GM23248 (cell line): ENCODE measurements around the gene KAZALD1.

ENCODE experiments used
- EZH2 ChIP-seq: fragments of 200-600 bp; sonication (generic); IDR thresholded peaks from 2 replicates; pipeline ENCODE4 v1.6.1; 2018; ENCODE audit warnings: antibody characterized with exemption, mild to moderate bottlenecking; ENCODE audit not compliant: insufficient read depth, poor library complexity, severe bottlenecking
- EZH2phosphoT487 ChIP-seq: fragments of 200-600 bp; sonication (generic); IDR thresholded peaks from 2 replicates; pipeline ENCODE4 v1.6.1; 2018; ENCODE audit warnings: antibody characterized with exemption, moderate library complexity, mild to moderate bottlenecking, low read depth; ENCODE audit not compliant: insufficient read depth

GRCh38 chr10:101087965-101088364 lies 26.2 kb downstream of the KAZALD1 start:
- TF ChIP-seq EZH2phosphoT487 (no peak), EZH2 (no peak)
